ENCODE measurements around the gene TMED8.

TMED8 gene

DNA sequence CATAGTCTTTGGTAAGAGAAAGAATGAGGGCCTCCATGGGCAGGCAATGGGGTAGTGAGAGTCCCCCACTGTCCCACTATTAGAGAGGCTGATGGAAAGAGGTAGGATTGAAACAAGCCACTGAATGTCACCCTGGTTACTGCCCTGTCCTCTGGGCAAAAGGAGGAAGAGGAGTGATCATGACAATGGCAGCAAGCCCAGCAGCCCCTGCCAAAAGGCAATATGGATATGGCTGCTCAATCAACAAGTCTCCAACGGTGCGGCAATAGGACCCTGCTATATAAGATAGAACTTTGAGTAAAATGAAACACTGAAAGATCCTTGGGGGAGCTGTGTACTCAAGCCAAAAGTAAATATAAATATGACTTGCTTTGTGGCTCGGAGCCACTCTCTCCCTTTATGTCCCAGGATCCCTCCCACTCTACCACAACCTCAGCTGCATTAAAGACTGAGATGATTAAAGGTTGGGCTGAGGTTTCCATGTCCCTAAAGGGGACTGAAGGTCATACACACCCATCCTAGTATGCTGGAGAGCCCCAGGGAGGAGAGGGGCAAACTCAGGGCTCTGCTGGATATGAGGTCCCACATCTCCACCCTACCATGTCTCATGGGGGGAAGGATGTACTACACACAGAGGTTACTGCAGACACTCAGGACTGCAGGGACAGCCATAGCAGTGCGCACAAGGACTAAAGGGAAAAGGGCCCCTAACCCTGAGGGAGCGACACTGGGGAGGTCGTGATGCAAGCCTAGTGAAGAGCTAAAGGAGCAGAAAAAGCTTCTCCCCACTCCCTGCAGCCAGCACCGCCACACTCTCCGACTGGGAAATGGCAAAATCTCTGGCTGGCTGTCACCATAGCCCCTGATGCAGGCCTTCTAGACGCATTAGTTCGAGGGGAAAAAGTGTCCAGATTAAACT lies 62.1 kb downstream of the TMED8 start:
- H3K27me3 ChIP-seq (ENCODE audit: insufficient read depth, low read depth), result no peaks in the 10 kb centered on the region
- no peaks in the 10 kb centered on the region for H3K79me2 ChIP-seq (ENCODE audit: insufficient read depth, low read depth)
- no peak overlapping the region for H3K4me3 ChIP-seq (IDR thresholded peaks at IDR 0.05; ENCODE audit: insufficient read depth, low read depth, low read length)
- H2AFZ ChIP-seq (ENCODE audit: low read depth), result no peak overlapping the region
- peaks cover 4% of the 10 kb centered on the region for H3K4me1 ChIP-seq (ENCODE audit: low read depth, poor library complexity, severe bottlenecking)
- H3K4me2 ChIP-seq, result no peak overlapping the region
- H4K20me1 ChIP-seq (ENCODE audit: insufficient read depth), result no peaks in the 10 kb centered on the region
- H3K27ac ChIP-seq, result no peak overlapping the region
- H3K9ac ChIP-seq, result no peak overlapping the region
- TF ChIP-seq, protein P1, sequence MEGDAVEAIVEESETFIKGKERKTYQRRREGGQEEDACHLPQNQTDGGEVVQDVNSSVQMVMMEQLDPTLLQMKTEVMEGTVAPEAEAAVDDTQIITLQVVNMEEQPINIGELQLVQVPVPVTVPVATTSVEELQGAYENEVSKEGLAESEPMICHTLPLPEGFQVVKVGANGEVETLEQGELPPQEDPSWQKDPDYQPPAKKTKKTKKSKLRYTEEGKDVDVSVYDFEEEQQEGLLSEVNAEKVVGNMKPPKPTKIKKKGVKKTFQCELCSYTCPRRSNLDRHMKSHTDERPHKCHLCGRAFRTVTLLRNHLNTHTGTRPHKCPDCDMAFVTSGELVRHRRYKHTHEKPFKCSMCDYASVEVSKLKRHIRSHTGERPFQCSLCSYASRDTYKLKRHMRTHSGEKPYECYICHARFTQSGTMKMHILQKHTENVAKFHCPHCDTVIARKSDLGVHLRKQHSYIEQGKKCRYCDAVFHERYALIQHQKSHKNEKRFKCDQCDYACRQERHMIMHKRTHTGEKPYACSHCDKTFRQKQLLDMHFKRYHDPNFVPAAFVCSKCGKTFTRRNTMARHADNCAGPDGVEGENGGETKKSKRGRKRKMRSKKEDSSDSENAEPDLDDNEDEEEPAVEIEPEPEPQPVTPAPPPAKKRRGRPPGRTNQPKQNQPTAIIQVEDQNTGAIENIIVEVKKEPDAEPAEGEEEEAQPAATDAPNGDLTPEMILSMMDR (conservative IDR thresholded peaks at IDR 0.05; ENCODE audit: low read depth, low read length), result no peak
- H3K36me3 ChIP-seq (ENCODE audit: insufficient read depth), result no peaks in the 10 kb centered on the region

DNA sequence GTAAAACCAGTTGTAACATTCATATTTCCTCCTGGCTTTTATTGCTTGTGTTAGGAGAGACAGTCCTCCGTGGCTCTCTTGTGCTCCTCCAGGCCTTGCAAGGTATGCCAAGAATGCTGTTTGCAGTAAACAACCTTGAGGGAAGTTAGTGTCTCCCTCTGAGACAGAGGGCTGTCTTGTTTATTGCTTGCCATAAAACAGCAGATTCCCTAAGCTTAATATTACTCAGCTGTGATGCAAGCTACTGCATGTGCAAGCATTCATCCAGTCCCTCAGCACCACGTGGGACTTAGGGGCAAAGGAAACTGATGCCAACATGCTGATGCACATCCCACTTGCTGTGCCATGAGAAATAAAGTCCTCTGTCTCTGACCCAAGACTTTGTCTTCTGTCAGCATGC lies 62.9 kb downstream of the TMED8 start:
- H3K36me3 ChIP-seq (ENCODE audit: insufficient read depth), result no peaks in the 10 kb centered on the region
- H2AFZ ChIP-seq (ENCODE audit: low read depth), result no peak overlapping the region
- no peaks in the 10 kb centered on the region for H4K20me1 ChIP-seq (ENCODE audit: insufficient read depth)
- TF ChIP-seq, protein P1 (conservative IDR thresholded peaks at IDR 0.05; ENCODE audit: low read depth, low read length), result no peak
- H3K79me2 ChIP-seq (ENCODE audit: insufficient read depth, low read depth), result no peaks in the 10 kb centered on the region
- no peak overlapping the region for H3K9ac ChIP-seq
- no peaks in the 10 kb centered on the region for H3K27me3 ChIP-seq (ENCODE audit: insufficient read depth, low read depth)
- no peak overlapping the region for H3K4me3 ChIP-seq (IDR thresholded peaks at IDR 0.05; ENCODE audit: insufficient read depth, low read depth, low read length)
- no peaks in the 10 kb centered on the region for H3K4me1 ChIP-seq (ENCODE audit: low read depth, poor library complexity, severe bottlenecking)
- H3K27ac ChIP-seq, result no peak overlapping the region
- H3K4me2 ChIP-seq, result no peak overlapping the region

DNA sequence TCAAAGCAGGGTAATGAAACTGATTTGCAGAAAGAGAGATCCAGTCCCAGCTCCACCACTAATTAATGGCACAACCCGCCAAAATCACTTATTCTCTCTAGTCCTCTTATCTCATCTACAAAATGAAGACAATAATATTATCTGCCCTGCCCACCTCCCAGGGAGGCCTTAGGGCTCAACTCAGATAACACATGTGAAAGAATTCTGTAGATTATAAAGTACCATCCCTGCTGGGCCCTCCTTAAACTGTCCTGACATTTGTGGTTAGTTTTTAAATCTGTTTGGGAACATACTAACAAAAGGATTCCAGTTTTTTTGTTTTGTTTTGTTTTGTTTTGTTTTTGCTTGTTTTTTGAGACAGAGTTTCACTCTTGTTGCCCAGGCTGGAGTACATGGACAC lies 63.5 kb downstream of the TMED8 start:
- Histone ChIP-seq H3K9ac (no peak overlapping the region), H3K27ac (no peak overlapping the region), H3K4me3 (IDR thresholded peaks at IDR 0.05; ENCODE audit: insufficient read depth, low read depth, low read length) (no peak overlapping the region), H3K4me2 (no peak overlapping the region), H3K79me2 (ENCODE audit: insufficient read depth, low read depth) (no peaks in the 10 kb centered on the region), H3K36me3 (ENCODE audit: insufficient read depth) (no peaks in the 10 kb centered on the region), H3K27me3 (ENCODE audit: insufficient read depth, low read depth) (no peaks in the 10 kb centered on the region), H3K4me1 (ENCODE audit: low read depth, poor library complexity, severe bottlenecking) (no peaks in the 10 kb centered on the region), H2AFZ (ENCODE audit: low read depth) (no peak overlapping the region), H4K20me1 (ENCODE audit: insufficient read depth) (no peaks in the 10 kb centered on the region)
- TF ChIP-seq, protein P1 (conservative IDR thresholded peaks at IDR 0.05; ENCODE audit: low read depth, low read length), result no peak

DNA sequence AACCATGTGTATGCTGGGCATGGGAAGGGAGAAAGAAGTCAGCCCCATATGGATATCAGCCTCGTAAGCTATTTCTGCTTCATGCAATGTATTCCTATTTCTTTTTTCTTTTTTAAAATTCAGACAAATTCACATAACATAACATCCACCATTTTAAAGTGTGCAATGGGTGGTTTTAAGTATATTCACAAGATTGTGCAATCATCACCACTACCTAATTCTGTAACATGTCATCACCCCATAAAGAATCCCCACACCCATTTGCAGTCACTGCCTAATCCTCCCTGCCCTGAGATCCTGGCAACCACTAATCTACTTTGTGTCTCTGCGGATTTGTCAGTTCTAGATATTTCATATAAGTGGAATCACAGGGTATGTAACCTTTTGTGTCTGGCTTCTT lies 65.7 kb downstream of the TMED8 start:
- H3K9ac ChIP-seq, result no peak overlapping the region
- no peaks in the 10 kb centered on the region for H3K36me3 ChIP-seq (ENCODE audit: insufficient read depth)
- no peak overlapping the region for H3K4me2 ChIP-seq
- no peaks in the 10 kb centered on the region for H4K20me1 ChIP-seq (ENCODE audit: insufficient read depth)
- H3K4me3 ChIP-seq (IDR thresholded peaks at IDR 0.05; ENCODE audit: insufficient read depth, low read depth, low read length), result no peak overlapping the region
- TF ChIP-seq, protein P1 (conservative IDR thresholded peaks at IDR 0.05; ENCODE audit: low read depth, low read length), result no peak
- no peak overlapping the region for H2AFZ ChIP-seq (ENCODE audit: low read depth)
- no peaks in the 10 kb centered on the region for H3K79me2 ChIP-seq (ENCODE audit: insufficient read depth, low read depth)
- H3K27ac ChIP-seq, result no peak overlapping the region
- no peaks in the 10 kb centered on the region for H3K27me3 ChIP-seq (ENCODE audit: insufficient read depth, low read depth)
- no peaks in the 10 kb centered on the region for H3K4me1 ChIP-seq (ENCODE audit: low read depth, poor library complexity, severe bottlenecking)
